ENCODE measurements around the gene APPL2.

DNA sequence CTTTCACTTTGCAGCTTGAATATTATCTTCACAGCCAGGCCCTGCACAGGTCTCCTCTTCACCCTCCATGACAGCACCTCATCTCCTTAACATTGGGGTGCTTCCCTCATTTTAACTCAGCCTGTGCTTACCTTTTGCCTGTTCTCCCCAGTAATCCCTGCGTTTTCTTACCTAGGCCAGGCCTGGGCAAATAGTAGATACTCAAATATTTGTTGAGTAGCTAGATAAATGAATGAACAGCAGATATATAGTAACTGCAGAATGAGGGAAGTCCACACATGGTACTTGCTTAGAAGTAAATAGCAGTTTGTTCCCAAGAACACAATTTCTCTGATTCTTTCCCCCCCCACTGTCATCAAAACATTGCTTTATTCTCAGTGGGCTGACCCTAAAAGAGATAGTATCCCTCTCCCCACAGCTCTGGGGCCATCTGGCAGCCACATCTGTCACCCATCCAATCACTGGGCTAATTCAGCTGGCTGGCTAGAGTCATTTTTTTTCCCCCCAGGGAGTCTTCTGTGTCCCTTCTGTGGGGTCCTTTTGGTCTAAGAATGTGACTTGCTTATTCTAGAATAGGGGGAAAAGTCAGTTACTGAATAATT is 43.2 kb downstream of the APPL2 start:
- TF ChIP-seq, protein P1, sequence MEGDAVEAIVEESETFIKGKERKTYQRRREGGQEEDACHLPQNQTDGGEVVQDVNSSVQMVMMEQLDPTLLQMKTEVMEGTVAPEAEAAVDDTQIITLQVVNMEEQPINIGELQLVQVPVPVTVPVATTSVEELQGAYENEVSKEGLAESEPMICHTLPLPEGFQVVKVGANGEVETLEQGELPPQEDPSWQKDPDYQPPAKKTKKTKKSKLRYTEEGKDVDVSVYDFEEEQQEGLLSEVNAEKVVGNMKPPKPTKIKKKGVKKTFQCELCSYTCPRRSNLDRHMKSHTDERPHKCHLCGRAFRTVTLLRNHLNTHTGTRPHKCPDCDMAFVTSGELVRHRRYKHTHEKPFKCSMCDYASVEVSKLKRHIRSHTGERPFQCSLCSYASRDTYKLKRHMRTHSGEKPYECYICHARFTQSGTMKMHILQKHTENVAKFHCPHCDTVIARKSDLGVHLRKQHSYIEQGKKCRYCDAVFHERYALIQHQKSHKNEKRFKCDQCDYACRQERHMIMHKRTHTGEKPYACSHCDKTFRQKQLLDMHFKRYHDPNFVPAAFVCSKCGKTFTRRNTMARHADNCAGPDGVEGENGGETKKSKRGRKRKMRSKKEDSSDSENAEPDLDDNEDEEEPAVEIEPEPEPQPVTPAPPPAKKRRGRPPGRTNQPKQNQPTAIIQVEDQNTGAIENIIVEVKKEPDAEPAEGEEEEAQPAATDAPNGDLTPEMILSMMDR (IDR thresholded peaks at IDR 0.05; ENCODE audit: low read length), result no peak
- TF ChIP-seq EZH2 (IDR thresholded peaks at IDR 0.05; ENCODE audit: borderline replicate concordance, low read length), result no peak

Data from OCI-LY1 (cell line).